ENCODE measurements around the gene NDUFV3.
"Not testable (repeated sequence)": the region's sequence is repeated elsewhere in the genome, so short reads cannot be mapped to it uniquely, and the experiment has no call there.

The NDUFV3 gene

DNA sequence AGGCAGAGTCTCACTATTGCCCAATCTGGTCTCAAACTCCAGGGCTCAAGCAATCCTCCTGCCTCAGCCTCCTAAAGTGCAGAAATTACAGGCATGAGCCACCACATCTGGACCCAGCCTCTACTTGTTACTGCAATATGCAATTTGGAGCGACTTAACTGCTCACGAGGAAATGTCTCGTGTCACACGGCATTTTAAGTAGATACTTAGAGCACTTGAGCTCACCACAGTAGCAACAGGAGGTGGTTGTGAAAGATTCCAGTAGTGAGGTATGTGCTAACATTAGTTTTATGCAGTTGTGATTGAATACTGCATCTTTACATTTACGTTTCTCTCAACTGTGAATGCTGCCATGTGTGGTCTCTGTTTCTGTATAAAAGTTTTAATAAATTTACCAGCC is 5.8 kb upstream of the NDUFV3 start:
- no peak for FAIRE-seq
- DNase-seq (ENCODE audit: low spot score), result no peak

DNA sequence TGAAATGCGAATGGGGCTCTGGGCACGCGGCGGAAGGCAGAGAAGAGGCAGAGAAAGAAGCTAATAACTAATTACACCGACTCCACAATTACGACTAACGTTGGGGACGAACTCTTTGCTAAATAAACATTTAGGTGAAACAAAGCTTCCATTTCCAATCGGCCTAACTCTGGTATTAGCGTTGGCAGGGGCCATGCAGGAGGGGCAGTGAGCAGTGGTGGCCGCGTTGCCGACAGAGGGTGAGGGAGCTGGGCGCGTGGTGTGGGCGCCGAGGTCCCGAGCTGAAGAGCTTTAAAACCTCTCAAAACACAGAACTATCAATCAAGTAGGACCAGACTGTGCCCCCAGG is 553 bp upstream of the NDUFV3 start:
- DNase-seq (ENCODE audit: low spot score) (no peak), FAIRE-seq (no peak)

DNA sequence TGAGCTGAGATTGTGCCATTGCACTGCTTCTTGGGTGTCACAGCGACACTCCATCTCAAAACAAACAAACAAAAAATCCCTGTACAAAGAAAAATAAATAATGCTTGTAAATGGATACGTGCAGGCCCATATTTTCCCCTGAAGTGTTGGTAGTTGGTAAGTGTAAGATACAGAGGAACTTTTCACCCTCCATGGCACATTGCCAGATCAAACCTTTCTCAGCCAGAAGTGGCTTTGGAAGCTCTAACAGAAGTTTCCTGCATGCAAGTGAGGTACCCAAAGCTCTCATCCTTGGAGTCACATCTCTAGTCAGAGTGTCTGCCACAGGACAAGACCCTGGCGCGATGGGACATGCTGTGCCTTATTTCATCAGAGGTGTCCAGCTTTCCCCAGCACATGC is 7.3 kb downstream of the NDUFV3 start:
- FAIRE-seq (no peak), DNase-seq (ENCODE audit: low spot score) (no peak)

DNA sequence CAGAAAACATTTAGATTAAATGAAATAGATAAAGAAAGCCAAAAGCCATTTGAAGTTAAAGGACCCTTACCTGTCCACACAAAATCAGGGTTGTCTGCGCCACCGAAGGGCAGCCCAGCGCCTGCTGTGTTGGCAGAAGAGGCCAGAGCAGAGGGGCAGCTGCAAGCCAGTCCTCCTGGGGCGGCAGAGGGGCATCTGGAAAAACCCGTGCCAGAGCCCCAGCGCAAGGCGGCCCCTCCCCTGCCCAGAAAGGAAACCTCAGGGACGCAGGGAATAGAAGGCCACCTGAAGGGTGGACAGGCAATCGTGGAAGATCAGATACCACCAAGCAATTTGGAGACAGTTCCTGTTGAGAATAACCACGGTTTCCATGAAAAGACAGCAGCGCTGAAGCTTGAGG is 10.7 kb downstream of the NDUFV3 start:
- no peak for DNase-seq (ENCODE audit: low spot score)
- FAIRE-seq, result no peak

DNA sequence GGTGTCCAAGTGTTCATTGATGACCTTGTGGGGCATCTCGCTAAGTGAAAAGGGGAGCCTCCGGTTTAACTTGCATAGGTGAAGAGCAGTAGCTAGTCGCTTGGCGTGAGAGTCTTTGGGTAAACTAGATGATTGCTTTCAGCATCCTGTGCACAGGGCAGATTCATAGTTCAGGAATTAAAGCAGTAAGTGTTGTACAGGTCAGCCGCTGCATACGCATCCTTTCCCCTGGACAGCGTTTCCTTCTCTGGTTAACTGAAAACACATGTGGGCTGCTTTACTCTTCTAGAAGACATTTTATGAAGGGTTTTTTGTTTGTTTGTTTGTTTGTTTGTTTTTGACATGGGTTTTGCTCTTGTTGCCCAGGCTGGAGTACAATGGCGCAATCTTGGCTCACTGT is 12.1 kb downstream of the NDUFV3 start:
- no peak for DNase-seq (ENCODE audit: low spot score)
- FAIRE-seq, result no peak

DNA sequence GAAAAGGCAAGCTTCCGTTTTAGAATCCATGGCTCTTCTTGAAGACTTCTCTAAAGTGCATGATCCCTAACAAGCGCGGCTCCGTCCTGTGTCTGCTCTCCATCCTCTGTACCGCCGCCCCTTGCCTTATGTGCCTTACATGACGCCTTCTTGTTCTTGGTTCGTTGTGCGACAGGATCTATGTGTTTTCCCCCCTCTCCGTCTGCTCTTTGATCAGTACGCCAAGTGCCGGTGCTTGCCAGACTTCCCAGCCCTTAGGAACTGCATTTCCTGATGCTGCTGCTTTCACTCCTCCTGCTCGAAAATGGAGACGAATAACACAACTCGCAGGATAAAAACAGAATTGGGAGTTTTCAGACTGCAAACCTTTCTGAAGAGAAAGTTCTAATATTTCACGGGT is 13.1 kb downstream of the NDUFV3 start:
- DNase-seq (ENCODE audit: low spot score), result no peak
- no peak for FAIRE-seq

DNA sequence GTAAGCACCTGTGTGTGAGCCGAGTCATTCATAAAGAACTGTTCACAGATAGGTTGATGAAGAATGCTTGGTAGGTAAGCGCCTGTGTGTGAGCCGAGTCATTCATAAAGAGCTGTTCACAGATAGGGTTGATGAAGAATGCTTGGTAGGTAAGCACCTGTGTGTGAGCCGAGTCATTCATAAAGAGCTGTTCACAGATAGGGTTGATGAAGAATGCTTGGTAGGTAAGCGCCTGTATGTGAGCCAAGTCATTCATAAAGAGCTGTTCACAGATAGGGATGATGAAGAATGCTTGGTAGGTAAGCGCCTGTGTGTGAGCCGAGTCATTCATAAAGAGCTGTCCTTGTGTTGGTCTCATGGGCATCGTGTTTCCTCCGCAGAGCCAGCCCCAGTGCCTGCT is 15.4 kb downstream of the NDUFV3 start:
- not testable (repeated sequence) for DNase-seq (ENCODE audit: low spot score); FAIRE-seq

DNA sequence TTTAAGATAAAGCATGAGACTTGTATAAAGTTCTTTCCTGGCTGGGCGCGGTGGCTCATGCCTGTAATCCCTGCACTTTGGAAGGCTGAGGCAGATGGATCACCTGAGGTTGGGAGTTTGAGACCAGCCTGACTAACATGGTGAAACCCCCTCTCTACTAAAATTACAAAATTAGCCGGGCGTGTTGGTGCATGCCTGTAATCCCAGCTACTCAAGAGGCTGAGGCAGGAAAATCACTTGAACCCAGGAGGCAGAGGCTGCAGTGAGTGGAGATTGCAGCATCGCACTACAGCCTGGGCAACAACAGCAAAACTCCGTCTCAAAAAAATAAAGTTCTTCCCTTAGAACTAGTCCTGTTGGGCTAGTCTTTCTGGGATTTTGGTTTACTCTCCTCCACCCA is 18.8 kb downstream of the NDUFV3 start:
- not testable (repeated sequence) for DNase-seq (ENCODE audit: low spot score); FAIRE-seq

DNA sequence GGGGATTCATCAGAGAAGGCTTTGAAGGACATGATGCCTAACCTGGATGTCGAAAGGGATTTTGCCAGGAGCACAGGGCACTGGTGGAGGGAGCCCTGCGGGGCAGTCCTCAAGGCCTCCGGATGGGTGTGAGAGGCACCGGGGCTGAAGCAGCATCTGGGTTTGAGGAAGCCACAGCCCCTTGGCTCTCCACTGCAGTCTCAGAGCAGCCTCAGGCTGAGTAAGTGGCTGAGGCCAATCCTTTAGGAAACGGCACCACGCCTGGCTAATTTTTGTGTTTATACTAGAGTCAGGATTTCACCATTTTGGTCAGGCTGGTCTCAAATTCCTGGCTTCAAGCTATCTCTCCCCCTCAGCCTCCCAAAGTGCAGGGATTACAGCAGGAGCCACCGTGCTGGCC is 20.4 kb downstream of the NDUFV3 start:
- DNase-seq (ENCODE audit: low spot score) (no peak), FAIRE-seq (no peak)

DNA sequence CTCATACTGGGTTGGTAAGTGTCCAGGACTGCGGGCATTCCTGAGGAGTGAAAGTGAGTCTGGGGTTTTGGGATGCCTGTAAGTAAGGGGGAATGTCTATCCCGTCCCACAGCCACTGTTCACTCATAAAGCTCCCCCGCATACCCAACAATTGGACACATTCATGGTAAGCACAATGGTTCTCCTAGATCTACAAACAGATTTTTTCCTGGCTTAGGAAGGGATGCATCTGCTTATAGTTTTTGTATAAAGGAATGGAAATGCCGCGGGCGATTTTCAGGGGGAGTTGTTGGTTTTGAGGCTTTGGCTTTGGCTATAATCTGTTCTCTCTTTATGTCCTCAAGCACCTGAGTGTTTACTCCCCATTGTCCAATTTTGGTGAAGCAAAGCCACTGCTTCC is 25.2 kb downstream of the NDUFV3 start:
- FAIRE-seq (no peak), DNase-seq (ENCODE audit: low spot score) (no peak)

DNA sequence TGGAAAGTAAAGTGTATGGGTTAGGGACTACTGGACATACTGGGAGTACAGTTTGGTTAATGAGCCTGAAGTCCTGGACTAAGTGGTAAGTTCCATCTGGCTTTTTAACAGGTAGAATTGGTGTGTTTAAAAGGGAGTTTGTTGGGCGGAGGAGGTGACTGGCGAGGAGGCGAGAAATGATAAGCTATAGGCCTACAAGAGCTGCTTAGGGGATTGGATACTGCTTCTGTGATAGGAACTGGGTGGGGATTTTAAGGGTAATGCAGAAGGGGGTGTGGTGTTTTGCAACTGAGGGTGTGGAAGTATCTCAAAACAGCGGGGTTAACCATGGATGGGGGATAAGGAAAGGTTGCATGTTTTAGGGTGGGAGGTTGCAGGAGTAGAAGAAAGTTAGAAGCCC is 28.8 kb downstream of the NDUFV3 start:
- DNase-seq (ENCODE audit: low spot score), result no peak

DNA sequence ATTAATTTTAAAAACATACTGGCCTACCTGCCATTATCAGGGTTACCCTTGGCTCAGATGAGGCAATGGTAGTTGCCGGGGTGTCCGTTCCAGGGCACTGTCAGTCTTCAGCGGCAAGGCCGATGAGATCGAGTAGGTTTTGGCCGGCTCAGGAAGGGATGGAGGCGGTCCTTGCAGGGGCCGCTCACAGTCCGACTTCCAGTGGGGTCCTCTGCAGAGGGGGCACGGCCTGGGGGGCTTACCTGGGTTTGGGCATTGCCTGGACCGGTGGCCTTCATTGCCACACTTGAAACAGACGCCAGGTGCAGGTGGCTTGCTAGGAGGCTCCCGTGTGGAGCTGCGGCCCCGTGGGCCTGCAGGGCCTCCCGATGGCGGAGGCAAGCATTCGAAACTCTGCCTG is 29.8 kb downstream of the NDUFV3 start:
- FAIRE-seq (no peak), DNase-seq (ENCODE audit: low spot score) (no peak)

More for the DNA sequence above, 28.8 kb downstream of the NDUFV3 start:
- FAIRE-seq, result no peak

DNA sequence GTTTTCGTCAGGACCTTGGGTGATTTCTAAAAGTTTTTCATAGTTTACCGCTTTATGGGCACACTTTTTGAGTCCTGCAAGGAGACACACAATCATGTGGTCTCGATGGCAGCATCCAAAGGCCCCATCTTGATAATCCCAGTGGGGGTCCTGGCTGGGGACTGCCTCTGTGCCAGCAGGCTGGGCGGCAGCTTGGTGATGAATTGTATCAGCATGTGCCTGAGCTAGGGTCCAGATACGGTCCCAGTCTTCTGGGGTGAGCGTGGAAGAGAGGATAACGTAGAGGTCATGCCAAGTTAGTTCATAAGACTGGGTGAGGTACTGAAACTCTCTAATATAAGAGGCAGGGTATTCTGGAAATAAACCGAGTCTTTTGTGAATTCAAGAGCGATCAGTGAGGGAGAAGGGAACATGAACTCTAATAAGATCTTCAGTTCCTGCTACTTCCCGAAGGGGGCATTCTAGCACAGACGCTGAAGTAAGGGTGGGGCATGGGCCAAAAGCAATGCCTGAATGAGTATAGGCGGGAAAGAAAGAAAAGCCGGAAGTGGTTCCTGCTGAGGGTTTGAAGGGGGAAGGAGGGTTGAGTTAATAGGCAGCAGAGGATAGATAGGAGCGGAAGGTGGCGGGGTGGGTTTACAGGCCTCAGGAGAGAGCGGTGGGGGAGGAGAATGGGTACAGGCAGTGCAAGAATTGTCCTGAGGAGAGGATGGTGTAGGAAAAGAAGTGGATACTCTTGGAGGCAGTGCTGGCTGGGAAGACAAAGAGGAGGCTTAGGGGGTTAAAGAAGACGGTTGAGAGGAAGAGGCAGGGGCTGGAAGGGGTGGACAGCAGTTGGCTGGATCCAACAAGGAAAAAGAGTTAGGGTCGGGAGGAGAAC is 30.7 kb downstream of the NDUFV3 start:
- FAIRE-seq (no peak), DNase-seq (ENCODE audit: low spot score) (peak; percentile 68)

DNA sequence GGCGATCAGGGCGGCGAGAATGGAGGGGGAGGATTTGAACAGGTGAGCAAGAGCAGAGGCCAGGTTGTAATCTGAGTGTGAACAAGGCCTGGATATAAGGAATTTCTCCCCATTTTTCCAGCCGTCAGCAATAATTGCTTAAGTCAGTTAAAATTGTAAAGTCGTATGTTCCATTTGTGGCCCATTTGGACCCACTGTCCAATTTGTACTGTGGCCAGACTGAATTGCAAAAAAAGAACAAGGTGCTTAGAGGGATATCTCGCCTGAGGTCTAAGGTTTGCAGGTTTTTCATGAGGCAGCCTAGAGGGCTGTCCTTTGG is 31.3 kb downstream of the NDUFV3 start:
- DNase-seq (ENCODE audit: low spot score), result no peak
- FAIRE-seq, result no peak

DNA sequence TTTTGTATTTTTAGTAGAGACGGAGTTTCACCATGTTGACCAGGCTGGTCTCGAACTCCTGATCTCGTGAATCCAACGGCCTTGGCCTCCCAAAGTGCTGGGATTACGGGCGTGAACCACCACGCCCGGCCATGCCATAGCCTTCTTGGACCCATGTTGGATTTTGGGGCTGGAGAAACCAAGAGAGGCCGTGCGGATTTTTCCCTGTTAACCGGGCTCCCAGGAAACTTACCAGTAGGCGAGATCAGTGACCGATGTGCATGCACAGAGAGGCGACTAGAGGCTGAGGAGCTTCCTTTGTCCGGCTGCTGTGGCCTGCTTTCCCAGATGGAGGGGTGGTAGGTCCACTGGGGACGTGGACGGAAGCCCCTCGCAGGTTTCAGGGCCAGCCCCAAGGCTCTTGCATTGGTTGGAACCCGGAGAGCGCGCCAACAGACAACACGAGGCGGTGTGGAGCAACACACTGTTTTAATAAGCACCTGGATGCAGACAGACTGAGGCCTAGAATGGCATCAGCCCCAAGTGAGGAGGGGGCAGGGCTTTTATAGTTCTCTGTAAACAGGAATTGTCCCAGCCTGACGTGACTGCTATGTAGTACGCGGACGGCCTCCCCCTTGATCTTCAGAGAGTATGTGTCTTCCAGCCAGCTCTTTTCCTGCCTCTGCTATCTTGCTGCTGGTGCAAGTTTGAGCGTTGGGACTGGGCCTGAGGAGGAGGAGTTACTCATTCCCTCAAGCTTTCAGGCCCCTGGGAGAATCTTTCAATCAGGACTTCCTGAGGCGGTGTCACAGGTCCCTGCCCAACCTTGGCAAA is 32.2 kb downstream of the NDUFV3 start, which contains the start of gene ERVH48-1:
Gene ERVH48-1 (minus strand): TSS at position 517 of the 813 bp plus-strand sequence. CDS start 6,624 bp downstream, outside the sequence.
- no peak for FAIRE-seq

DNA sequence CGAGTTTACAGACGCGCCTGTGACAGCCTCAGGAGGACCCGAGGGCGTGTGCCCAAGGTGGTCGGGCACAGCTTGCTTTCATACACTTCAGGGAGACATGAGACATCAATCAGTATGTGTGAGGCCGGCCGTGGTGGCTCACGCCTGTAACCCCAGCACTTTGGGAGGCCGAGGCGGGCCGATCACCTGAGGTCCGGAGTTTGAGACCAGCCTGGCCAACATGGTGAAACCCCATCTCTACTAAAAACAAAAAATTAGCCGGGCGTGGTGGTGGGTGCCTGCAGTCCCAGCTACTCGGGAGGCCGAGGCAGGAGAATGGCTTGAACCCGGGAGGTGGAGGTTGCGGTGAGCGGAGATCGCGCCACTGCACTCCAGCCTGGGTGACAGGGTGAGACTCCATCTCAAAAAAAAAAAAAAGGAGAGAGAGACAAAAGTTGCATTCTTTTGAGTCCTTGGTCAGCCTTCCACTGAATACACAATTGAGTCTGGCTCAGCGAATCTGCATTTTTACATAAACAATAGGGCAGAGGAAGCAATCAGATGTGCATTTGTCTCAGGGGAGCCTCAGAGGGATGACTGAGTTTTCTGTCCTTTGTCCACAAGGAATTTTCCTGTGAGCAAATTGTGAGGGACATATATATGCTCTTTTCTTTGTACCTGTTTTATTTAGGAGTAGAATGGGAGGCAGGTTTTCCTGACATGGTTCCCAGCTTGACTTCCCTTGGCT is 34.5 kb downstream of the NDUFV3 start:
- DNase-seq (ENCODE audit: low spot score); FAIRE-seq: not testable (repeated sequence)

More for the DNA sequence above, 32.2 kb downstream of the NDUFV3 start, which contains the start of gene ERVH48-1:
- DNase-seq (ENCODE audit: low spot score), result no peak

DNA sequence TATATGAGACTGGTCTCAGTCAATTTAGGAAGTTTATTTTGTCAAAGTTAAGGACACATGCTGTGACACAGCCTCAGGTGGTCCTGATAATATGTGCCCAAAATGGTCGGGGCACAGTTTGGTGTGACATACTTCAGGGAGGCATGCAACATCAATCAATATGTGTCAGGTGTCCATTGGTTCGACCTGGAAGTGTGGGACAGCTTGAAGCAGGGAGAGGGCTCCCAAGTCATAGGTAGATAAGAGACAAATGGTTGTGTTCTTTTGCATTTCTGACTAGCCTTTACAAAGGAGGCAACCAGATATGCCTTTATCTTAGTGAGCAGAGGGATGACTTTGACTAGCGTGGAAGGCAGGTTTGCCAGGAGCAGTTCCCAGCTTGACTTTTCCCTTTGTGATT is 36.9 kb downstream of the NDUFV3 start:
- DNase-seq (ENCODE audit: low spot score), result no peak
- FAIRE-seq, result no peak

DNA sequence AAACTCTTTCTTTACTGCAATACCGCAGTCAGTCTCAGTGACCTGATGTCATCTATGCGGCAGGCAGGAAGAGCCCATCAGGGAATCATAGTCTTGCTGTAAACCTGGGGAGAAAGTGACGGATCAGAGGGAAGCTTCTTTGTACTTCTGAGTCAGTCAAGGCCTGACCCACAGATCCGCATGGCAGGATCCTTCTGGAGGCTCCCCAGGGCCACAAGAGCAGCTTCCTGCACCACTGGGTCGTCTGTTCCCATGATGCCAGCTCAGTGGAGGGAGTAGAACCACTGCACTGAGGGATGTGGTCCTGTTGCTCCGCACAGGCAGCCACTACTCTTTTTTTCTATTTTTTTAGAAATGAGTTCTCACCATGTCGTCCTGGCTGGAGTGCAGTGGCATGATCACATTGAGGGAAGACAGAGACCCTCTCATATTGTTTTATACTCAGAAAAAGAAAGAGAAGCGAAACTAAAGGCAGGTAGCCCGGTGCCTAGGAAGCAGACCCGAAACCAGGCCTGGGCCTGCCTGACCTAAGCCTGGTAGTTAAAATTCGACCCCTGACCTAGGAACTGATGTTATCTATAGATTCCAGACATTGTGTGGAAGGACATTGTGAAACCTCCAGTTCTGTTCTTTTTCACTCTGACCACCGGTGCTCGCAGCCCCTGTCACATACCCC is 38.6 kb downstream of the NDUFV3 start:
- FAIRE-seq (no peak), DNase-seq (ENCODE audit: low spot score) (no peak)

DNA sequence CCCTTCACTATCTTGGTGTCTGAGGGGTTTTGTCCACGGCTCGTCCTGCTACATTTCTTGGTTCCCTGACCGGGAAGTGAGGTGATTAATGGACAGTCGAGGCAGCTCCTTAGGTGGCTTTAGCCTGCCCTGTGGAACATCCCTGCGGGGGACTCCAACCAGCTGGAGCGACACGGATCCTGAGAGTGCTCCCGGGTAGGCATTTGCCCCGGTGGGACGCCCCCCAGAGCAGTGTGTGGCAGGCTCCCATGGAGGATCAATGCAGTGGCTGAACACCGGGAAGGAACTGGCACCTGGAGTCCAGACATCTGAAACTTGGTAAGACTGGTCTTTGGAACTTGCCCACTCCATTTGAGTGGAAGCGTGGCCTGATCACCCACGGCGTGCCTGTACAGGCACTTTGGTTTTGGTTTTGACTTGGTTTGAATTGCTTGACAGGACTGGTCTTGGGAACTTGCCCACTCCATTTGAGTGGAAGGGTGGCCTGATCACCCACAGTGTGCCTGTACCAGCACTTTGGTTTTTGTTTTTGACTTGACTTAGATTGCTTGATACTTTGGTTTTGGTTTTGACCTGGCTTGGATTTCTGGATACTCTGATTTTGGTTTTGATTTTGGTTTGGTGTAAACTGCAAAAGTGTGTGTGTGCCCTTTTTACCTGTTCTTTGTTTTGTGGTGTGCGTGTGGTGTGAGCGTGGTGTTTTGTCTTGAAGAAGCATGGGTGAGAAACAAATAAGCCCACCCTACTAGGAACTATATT is 39.4 kb downstream of the NDUFV3 start:
- not testable (repeated sequence) for FAIRE-seq

More for the DNA sequence above, 39.4 kb downstream of the NDUFV3 start:
- not testable (repeated sequence) for DNase-seq (ENCODE audit: low spot score)
